Endothelial cell of umbilical vein (primary cell): Measurements from ENCODE around the gene NKX2-4.

ENCODE experiments used
- CTCF ChIP-seq, 2 donors: IDR thresholded peaks; 1 replicate in 1 of 2; 2 replicates in 1 of 2; pipeline ENCODE4 v1.5.1; 2011; ENCODE audit warnings: low read length in 2 of 2, mild to moderate bottlenecking in 2 of 2, moderate library complexity in 2 of 2, control low read depth in 1 of 2, inconsistent platforms in 1 of 2, low read depth in 1 of 2; ENCODE audit not compliant: insufficient read depth in 1 of 2; ENCODE audit errors: extremely low read depth in 1 of 2
- POLR2A ChIP-seq: IDR thresholded peaks from 2 replicates; pipeline ENCODE4 v1.6.1; 2012; ENCODE audit warnings: low read depth, mild to moderate bottlenecking, control low read depth, low read length
- POLR2AphosphoS5 ChIP-seq: IDR thresholded peaks from 2 replicates; pipeline ENCODE4 v1.6.1; 2012; ENCODE audit warnings: low read depth, mild to moderate bottlenecking, control low read depth, low read length, moderate library complexity; ENCODE audit not compliant: insufficient read depth

GRCh38 chr20:21396599-21397340 is 556 bp downstream of the NKX2-4 start:
- TF ChIP-seq CTCF (IDR thresholded peaks at IDR 0.05; ENCODE audit: extremely low read depth in 1 of 2, insufficient read depth in 1 of 2, low read depth in 1 of 2, low read length in 2 of 2) (no peak), POLR2AphosphoS5 (no peak), POLR2A (no peak)
